HepG2 (cell line): Measurements from ENCODE around the gene TMEM117. TPM values are rescaled to one million over a fixed set of nuclear protein-coding genes. Genes with fewer than 3 reads are reported as not detected.

Source experiments
- ATAC-seq: fragments of 200-7000 bp; cut with Tn5 transposase; 3 replicates; pipeline ENCODE4 v1.9.1; 2020; ENCODE audit warnings: mild to moderate bottlenecking, moderate library complexity
- BruUV-seq: library from RNA; stranded (reverse); fragments of 400-500 nt; replicated peaks from 2 replicates; lab custom pipeline; 2021; lab: Mats Ljungman, UMichigan
- CTCF ChIA-PET: fragments of 300-600 bp; formaldehyde crosslinking; extraction: SDS; loops from one replicate; lab custom pipeline; 2021; ENCODE audit warnings: low total read pairs, inconsistent platforms, low intra/inter-chr PET ratio; lab: Yijun Ruan, JAX
- POLR2A ChIA-PET: fragments of 350-600 bp; sonication (Branson Sonifier 250); formaldehyde crosslinking; loops from one replicate; lab custom pipeline; 2020; ENCODE audit warnings: antibody characterized with exemption, inconsistent platforms; lab: Yijun Ruan, JAX
- DNase-seq: peaks from one replicate; pipeline ENCODE4 v3.0.0-alpha.2; 2015; ENCODE audit warnings: low spot score
- FAIRE-seq: peaks from 3 replicates; lab custom pipeline; 2011; peaks lifted over from hg19 to GRCh38; lab: Jason Lieb, UNC
- H2AFZ ChIP-seq: one replicate; pipeline ENCODE4 v1.6.1; 2011; ENCODE audit warnings: low read length, inconsistent platforms
- H3K27ac ChIP-seq: fragments of 300-600 bp; 3 replicates; pipeline ENCODE4 v1.8.0; 2011; ENCODE audit warnings: mixed run types, mild to moderate bottlenecking, mixed read lengths, low read length, inconsistent platforms; ENCODE audit not compliant: insufficient read depth; ENCODE audit errors: extremely low read length
- H3K27me3 ChIP-seq, 2 experiments: fragments of 200-600 bp in 1 of 2; 2 replicates in 1 of 2; 3 replicates in 1 of 2; pipeline versions ENCODE4 v1.6.0 to v1.8.0; 2011; ENCODE audit warnings: low read length in 2 of 2, mild to moderate bottlenecking in 2 of 2, moderate library complexity in 2 of 2, inconsistent platforms in 1 of 2; ENCODE audit not compliant: insufficient read depth in 2 of 2, control insufficient read depth in 1 of 2
- H3K36me3 ChIP-seq, 2 experiments: fragments of 200-600 bp in 1 of 2; replicated peaks in 1 of 2; 2 replicates in 1 of 2; 3 replicates in 1 of 2; pipeline versions ENCODE4 v1.5.1 to v1.8.0; 2011; ENCODE audit warnings: low read length in 2 of 2, inconsistent platforms in 1 of 2; ENCODE audit not compliant: insufficient read depth in 2 of 2, control insufficient read depth in 1 of 2
- H3K4me1 ChIP-seq: 2 replicates; pipeline ENCODE4 v1.5.1; 2012; ENCODE audit warnings: low read length, inconsistent platforms; ENCODE audit not compliant: insufficient read depth
- H3K4me2 ChIP-seq: 2 replicates; pipeline ENCODE4 v1.6.0; 2011; ENCODE audit warnings: low read depth, low read length, inconsistent platforms
- H3K4me3 ChIP-seq, 3 experiments: fragments of 200-600 bp in 1 of 3; sonication (generic), shearing (Covaris generic) in 1 of 3; replicated peaks in 1 of 3; 2 replicates each; pipeline ENCODE4 v1.5.1; 2011 to 2016; ENCODE audit warnings: low read length in 3 of 3, inconsistent platforms in 2 of 3, low read depth in 2 of 3, mild to moderate bottlenecking in 2 of 3, control low read depth in 1 of 3, mixed read lengths in 1 of 3; ENCODE audit not compliant: insufficient read depth in 1 of 3
- H3K79me2 ChIP-seq: one replicate; pipeline ENCODE4 v1.6.1; 2011; ENCODE audit warnings: low read length, inconsistent platforms; ENCODE audit not compliant: insufficient read depth
- H3K9ac ChIP-seq: 2 replicates; pipeline ENCODE4 v1.6.0; 2011; ENCODE audit warnings: mild to moderate bottlenecking, low read depth, low read length, inconsistent platforms; ENCODE audit not compliant: insufficient read depth
- H3K9me3 ChIP-seq: 2 replicates; pipeline ENCODE4 v1.5.1; 2012; ENCODE audit warnings: mild to moderate bottlenecking, low read length
- H4K20me1 ChIP-seq: 2 replicates; pipeline ENCODE4 v1.6.0; 2011; ENCODE audit warnings: inconsistent platforms, mild to moderate bottlenecking, low read length, moderate library complexity; ENCODE audit not compliant: insufficient read depth
- CREBL2 ChIP-seq: sonication (generic); formaldehyde crosslinking; IDR thresholded peaks from 2 replicates; pipeline ENCODE4 v1.8.1; 2023; ENCODE audit warnings: missing genetic modification reagents, mild to moderate bottlenecking, borderline replicate concordance
- LBX2 ChIP-seq: sonication (generic); formaldehyde crosslinking; IDR thresholded peaks from 2 replicates; pipeline ENCODE4 v1.5.0; 2020; ENCODE audit warnings: missing genetic modification reagents, mild to moderate bottlenecking, borderline replicate concordance
- MYC ChIP-seq: sonication (generic); formaldehyde crosslinking; IDR thresholded peaks from 2 replicates; pipeline ENCODE4 v1.9.0; 2021; ENCODE audit warnings: missing genetic modification reagents, borderline replicate concordance
- NFIB ChIP-seq: sonication (generic); formaldehyde crosslinking; IDR thresholded peaks from 2 replicates; pipeline ENCODE4 v1.9.0; 2021; ENCODE audit warnings: missing genetic modification reagents, mild to moderate bottlenecking, borderline replicate concordance
- PBX2 ChIP-seq: IDR thresholded peaks from 2 replicates; pipeline ENCODE4 v1.6.1; 2016; ENCODE audit warnings: control low read depth
- POLR2AphosphoS2 ChIP-seq: IDR thresholded peaks from 2 replicates; pipeline ENCODE4 v1.6.1; 2011; ENCODE audit warnings: low read depth, low read length, improper control_type of control experiment
- SMAD9 ChIP-seq: sonication (generic); formaldehyde crosslinking; IDR thresholded peaks from 2 replicates; pipeline ENCODE4 v1.5.1; 2020; ENCODE audit warnings: mild to moderate bottlenecking, missing genetic modification reagents
- SYNCRIP ChIP-seq: fragments of 200-400 bp; formaldehyde crosslinking; IDR thresholded peaks from 2 replicates; pipeline ENCODE4 v1.6.1; 2018; ENCODE audit warnings: mild to moderate bottlenecking, low read depth, low read length; ENCODE audit not compliant: insufficient read depth
- ZNF431 ChIP-seq: sonication (generic); formaldehyde crosslinking; IDR thresholded peaks from 2 replicates; pipeline ENCODE4 v1.9.0; 2022; ENCODE audit warnings: missing genetic modification reagents, low read depth, mild to moderate bottlenecking, borderline replicate concordance
- ZSCAN21 ChIP-seq: sonication (generic); formaldehyde crosslinking; IDR thresholded peaks from 2 replicates; pipeline ENCODE4 v1.8.0; 2022; ENCODE audit warnings: mild to moderate bottlenecking, missing genetic modification reagents, moderate library complexity, borderline replicate concordance
- WGBS: methylation state at CpG from one replicate; pipeline ENCODE4 v1.1.6; 2017; ENCODE audit warnings: low lambda C conversion rate; 5-methylcytosine and 5-hydroxymethylcytosine counted together
- in situ Hi-C: cut with HindIII; loops from 2 replicates; pipeline ENCODE4 v1.10.0; 2017; ENCODE audit warnings: low pct_unique_long_range_greater_than_20kb; ENCODE audit not compliant: extremely low pct_ligation_motif_present
- intact Hi-C: fragments of 100-400 bp; cut with micrococcal nuclease; formaldehyde crosslinking; loops from one replicate; pipeline ENCODE4 v1.10.0; 2022; ENCODE audit not compliant: unreplicated experiment
- polyA plus RNA-seq, 8 experiments: library from polyadenylated mRNA; depleted of rRNA in 3 of 8; stranded (reverse) in 7 of 8; unstranded in 1 of 8; fragments of >200 nt; fragmentation: Illumina TruSeq in 4 of 8; extraction: Trizol in 4 of 8; gene quantifications; 2 replicates each; pipeline versions ENCODE4 v1.2.1 to v1.2.3, GENCODE V29; 2011 to 2016; ENCODE audit warnings: low read depth in 4 of 8, missing spikeins in 1 of 8, mixed read lengths in 1 of 8; ENCODE audit not compliant: insufficient read depth in 1 of 8
- total RNA-seq, 5 experiments: library from RNA; depleted of rRNA; stranded (reverse); fragments of >200 nt; fragmentation: Illumina TruSeq; extraction: Trizol; gene quantifications; 2 replicates each; pipeline ENCODE4 v1.2.3, GENCODE V29; 2016; ENCODE audit warnings: low read depth in 1 of 5
- TF ChIP-seq, protein P1 (sequence below): IDR thresholded peaks from 2 replicates; pipeline ENCODE4 v1.6.1; 2016; ENCODE audit warnings: mild to moderate bottlenecking
- TF ChIP-seq, protein P2 (sequence below): fragments of 450-650 bp; IDR thresholded peaks from 2 replicates; pipeline ENCODE4 v1.6.1; 2016

Gene TMEM117
- total and polyA plus RNA-seq, 2 of the 13 experiments (the other 11 are each of a cell fraction or from before 2014, with no cell fraction given), result 2.8 to 8.5 TPM

- TF ChIP-seq CREBL2 (CRISPR knock-in tag) (no peak), POLR2AphosphoS2 (no peak), SYNCRIP (no peak), ZNF431 (CRISPR knock-in tag) (no peak)
- TF ChIP-seq, protein P1, sequence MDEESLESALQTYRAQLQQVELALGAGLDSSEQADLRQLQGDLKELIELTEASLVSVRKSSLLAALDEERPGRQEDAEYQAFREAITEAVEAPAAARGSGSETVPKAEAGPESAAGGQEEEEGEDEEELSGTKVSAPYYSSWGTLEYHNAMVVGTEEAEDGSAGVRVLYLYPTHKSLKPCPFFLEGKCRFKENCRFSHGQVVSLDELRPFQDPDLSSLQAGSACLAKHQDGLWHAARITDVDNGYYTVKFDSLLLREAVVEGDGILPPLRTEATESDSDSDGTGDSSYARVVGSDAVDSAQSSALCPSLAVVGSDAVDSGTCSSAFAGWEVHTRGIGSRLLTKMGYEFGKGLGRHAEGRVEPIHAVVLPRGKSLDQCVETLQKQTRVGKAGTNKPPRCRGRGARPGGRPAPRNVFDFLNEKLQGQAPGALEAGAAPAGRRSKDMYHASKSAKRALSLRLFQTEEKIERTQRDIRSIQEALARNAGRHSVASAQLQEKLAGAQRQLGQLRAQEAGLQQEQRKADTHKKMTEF (CRISPR knock-in tag), result no peak
- TF ChIP-seq, protein P2, sequence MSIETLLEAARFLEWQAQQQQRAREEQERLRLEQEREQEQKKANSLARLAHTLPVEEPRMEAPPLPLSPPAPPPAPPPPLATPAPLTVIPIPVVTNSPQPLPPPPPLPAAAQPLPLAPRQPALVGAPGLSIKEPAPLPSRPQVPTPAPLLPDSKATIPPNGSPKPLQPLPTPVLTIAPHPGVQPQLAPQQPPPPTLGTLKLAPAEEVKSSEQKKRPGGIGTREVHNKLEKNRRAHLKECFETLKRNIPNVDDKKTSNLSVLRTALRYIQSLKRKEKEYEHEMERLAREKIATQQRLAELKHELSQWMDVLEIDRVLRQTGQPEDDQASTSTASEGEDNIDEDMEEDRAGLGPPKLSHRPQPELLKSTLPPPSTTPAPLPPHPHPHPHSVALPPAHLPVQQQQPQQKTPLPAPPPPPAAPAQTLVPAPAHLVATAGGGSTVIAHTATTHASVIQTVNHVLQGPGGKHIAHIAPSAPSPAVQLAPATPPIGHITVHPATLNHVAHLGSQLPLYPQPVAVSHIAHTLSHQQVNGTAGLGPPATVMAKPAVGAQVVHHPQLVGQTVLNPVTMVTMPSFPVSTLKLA, result no peak
- TF ChIP-seq, all 625 proteins: peak for 0
Observed at GRCh38 chr12:43883748-43884147, 47.9 kb downstream of the TMEM117 start (continued).

GRCh38 chr12:43884683-43885410 is 49.0 kb downstream of the TMEM117 start:
- no peak for FAIRE-seq
- no peak for DNase-seq
- no peaks in the 10 kb centered on the region for H3K27me3 ChIP-seq
- no peak overlapping the region for H3K9ac ChIP-seq
- no peak for ATAC-seq
- no peaks in the 10 kb centered on the region for H3K36me3 ChIP-seq
- in situ Hi-C loops (loop anchor here (5.0 to 25.0 kb wide), 2 partner anchors 108 to 373 kb away; no protein-coding TSS in a partner anchor), intact Hi-C loops (loop anchor here (5.0 kb wide), 1 partner anchor 128 kb away; the partner anchor contains the start of genes IRAK4 and PUS7L)
- H4K20me1 ChIP-seq, result no peaks in the 10 kb centered on the region
- BruUV-seq, result no TSS peak
- H3K9me3 ChIP-seq, result no peaks in the 10 kb centered on the region
- no peak overlapping the region for H2AFZ ChIP-seq
- WGBS, result 98% methylated on average over 8 of the region's 8 CpGs
- H3K4me1 ChIP-seq, result 0 out of 2 replicates have a peak, but pooled peaks cover 4% of the 10 kb centered on the region
- H3K4me3 ChIP-seq, result no peak overlapping the region
- no peak overlapping the region for H3K4me2 ChIP-seq
- no peaks in the 10 kb centered on the region for H3K79me2 ChIP-seq
- H3K27ac ChIP-seq, result no peak overlapping the region
- ChIA-PET POLR2A (no interaction called here), CTCF (no interaction called here)
- no peak for TF ChIP-seq SMAD9
- TF ChIP-seq PBX2 (CRISPR knock-in tag), result no peak
- TF ChIP-seq NFIB, result no peak
- TF ChIP-seq MYC (CRISPR knock-in tag), result no peak
- no peak for TF ChIP-seq LBX2 (CRISPR knock-in tag)
- TF ChIP-seq ZSCAN21, result no peak
